HFF-Myc (cell line): ENCODE measurements around the gene C13orf46.

Experiments used
- DNase-seq: peaks from one replicate; pipeline ENCODE4 v3.0.0-alpha.2; 2011; ENCODE audit warnings: low read depth; ENCODE audit errors: extremely low read depth
- H3K4me3 ChIP-seq: replicated peaks from 2 replicates; pipeline ENCODE4 v1.5.1; 2011; ENCODE audit warnings: low read depth, mild to moderate bottlenecking, control low read depth, low read length
- TF ChIP-seq, protein P1 (sequence below): IDR thresholded peaks from 2 replicates; pipeline ENCODE4 v1.5.1; 2012; ENCODE audit warnings: mild to moderate bottlenecking, low read depth, low read length, control low read depth; ENCODE audit errors: missing control alignments

Gene C13orf46

DNA sequence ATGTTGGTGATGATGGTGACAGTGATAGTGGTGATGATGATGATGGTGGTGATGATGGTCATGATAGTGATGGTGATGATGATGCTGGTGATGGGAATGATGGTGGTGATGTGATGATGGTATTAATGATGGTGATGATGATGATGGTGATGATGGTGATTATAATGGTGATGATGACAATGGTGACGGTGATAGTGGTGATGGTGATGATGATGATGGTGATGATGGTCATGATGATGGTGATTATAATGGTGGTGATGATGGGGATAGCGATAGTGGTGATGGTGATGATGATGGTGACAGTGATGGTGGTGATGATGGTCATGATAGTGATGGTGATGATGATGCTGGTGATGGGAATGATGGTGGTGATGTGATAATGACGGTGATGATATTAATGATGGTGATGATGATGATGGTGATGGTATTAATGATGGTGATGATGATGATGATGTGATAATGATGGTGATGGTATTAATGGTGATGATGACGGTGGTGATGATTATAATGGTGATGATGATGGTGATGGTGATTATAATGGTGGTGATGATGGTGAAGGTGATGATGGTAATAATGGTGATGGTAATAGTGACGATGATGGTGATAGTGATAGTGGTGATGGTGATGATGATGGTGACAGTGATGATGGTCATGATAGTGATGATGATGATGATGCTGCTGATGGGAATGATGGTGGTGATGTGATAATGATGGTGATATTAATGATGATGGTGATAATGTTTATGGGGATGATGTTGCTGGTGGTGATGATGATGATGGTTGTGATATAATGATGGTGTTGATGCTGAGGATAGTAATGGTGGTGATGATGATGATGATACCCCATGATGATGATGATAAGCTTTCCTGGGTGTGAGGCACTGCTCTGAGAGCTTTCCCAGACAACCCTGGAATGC, 7.7 kb downstream of the C13orf46 start:
- TF ChIP-seq, protein P1, sequence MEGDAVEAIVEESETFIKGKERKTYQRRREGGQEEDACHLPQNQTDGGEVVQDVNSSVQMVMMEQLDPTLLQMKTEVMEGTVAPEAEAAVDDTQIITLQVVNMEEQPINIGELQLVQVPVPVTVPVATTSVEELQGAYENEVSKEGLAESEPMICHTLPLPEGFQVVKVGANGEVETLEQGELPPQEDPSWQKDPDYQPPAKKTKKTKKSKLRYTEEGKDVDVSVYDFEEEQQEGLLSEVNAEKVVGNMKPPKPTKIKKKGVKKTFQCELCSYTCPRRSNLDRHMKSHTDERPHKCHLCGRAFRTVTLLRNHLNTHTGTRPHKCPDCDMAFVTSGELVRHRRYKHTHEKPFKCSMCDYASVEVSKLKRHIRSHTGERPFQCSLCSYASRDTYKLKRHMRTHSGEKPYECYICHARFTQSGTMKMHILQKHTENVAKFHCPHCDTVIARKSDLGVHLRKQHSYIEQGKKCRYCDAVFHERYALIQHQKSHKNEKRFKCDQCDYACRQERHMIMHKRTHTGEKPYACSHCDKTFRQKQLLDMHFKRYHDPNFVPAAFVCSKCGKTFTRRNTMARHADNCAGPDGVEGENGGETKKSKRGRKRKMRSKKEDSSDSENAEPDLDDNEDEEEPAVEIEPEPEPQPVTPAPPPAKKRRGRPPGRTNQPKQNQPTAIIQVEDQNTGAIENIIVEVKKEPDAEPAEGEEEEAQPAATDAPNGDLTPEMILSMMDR, result no peak
- no peak overlapping the region for H3K4me3 ChIP-seq
- no peak for DNase-seq

- no peak overlapping the region for H3K4me3 ChIP-seq
- no peak for DNase-seq
- TF ChIP-seq, protein P1, result no peak
Observed at GRCh38 chr13:113965383-113965874, 8.4 kb downstream of the C13orf46 start.

GRCh38 chr13:113964251-113964995, 9.5 kb downstream of the C13orf46 start:
- TF ChIP-seq, protein P1, result no peak
- no peak for DNase-seq
- no peak overlapping the region for H3K4me3 ChIP-seq

DNA sequence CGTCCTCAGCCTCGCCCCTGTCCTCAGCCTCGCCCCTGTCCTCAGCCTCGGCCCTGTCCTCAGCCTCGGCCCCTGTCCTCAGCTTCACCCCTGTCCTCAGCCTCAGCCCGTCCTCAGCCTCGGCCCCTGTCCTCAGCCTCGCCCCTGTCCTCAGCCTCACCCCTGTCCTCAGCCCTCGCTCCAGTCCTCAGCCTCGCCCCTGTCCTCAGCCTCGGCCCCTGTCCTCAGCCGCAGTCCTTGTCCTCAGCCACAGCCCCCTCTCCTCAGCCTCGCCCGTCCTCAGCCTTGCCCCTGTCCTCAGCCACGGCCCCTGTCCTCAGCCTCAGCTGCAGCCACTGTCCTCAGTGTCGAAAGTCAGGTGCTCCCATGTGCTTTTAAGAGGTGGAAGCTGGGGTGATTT, 10.5 kb downstream of the C13orf46 start:
- no peak for DNase-seq
- no peak overlapping the region for H3K4me3 ChIP-seq
- TF ChIP-seq, protein P1, result no peak

GRCh38 chr13:113962975-113963374, 10.9 kb downstream of the C13orf46 start:
- no peak overlapping the region for H3K4me3 ChIP-seq
- TF ChIP-seq, protein P1, result no peak
- DNase-seq, result no peak

DNA sequence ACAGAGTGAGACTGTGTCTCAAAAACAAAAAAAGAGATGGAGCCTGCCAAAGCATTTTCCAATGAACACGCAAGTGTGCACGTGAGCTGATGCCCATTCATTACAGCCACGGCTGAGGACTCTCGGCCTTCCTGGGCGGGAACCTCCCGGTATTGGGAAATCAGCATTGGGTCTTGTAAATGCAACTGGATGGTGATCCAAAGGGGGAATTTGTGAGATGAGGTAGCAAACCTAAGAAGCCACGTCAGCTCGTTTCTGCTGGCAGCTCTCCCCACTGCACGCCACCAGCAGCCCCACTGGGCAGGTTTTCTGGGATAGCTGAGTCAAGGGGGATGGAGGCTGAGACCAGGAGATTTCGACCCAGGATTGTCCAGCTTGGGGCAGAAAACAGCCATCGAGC, 11.5 kb downstream of the C13orf46 start:
- TF ChIP-seq, protein P1, result no peak
- no peak for DNase-seq
- no peak overlapping the region for H3K4me3 ChIP-seq
